HG03095 (cell line): ENCODE measurements around the gene CEP164.

Experiments used
- ATAC-seq: cut with Tn5 transposase; IDR thresholded peaks from one replicate; pipeline ENCODE4 v1.9.1; 2021; ENCODE audit warnings: moderate library complexity; ENCODE audit not compliant: unreplicated experiment

Gene CEP164

GRCh38 chr11:117327567-117328374, at the start of gene CEP164:
Gene CEP164 (plus strand): TSS chr11:117327854. CDS start chr11:117338587, 10,733 bp downstream.
- peak; percentile 94 for ATAC-seq

DNA sequence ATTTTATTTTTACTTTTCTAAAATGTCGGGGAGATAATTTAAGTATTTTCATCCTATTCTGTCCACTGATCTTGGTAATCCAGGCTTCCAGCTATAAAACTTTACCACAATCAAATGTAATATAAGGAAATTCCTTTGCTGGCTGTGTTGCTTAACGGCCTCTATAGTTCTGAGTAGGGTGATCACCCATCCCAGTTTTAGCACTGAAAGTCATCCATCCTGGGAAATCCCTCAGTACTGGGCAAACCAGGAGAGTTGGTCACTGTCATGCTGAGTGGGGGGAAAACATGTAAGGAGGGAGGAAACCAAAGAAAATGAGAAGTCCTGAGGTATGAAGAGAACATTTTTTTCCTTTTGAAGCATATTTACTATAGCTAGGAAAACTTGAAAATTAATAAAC, 49.3 kb upstream of the CEP164 start:
- no peak for ATAC-seq

GRCh38 chr11:117279711-117280376, 47.8 kb upstream of the CEP164 start:
- ATAC-seq, result no peak

DNA sequence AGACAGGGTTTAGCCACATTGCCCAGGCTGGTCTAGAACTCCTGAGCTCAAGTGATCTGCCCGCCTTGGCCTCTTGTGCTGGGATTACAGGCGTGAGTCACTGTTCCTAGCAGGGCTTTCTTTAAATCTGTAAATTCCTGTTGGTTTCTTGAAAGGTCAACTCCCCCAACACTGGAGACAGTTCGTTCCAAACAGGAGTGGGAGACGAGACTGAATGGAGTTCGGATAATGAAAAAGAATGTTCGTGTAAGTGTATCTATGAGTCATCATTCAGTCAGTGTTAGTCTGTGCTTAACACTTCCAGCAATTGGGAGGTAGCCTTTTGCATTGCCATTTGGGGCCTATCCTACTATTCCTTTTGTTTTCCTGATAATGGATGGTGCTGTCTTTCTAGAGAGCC, 46.5 kb upstream of the CEP164 start:
- no peak for ATAC-seq

GRCh38 chr11:117281869-117282268, 45.8 kb upstream of the CEP164 start:
- ATAC-seq, result no peak

DNA sequence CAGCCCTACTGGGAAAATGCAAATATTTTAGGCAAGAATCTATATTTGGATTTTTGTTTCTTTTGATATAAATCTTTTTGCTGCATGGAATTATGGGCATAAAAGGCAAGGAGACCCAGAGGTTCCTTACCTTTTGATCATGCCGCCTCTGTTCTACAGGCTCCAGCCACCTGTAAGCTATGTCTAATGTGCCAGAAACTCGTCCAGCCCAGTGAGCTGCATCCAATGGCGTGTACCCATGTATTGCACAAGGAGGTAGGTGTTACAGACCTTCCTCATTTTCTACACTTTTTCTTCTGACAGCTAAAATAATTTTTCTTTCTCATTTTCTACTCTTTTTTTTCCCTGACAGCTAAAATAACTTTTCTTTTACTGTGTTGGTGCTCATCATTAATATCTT, 44.7 kb upstream of the CEP164 start:
- ATAC-seq, result no peak

- no peak for ATAC-seq
Observed at GRCh38 chr11:117284053-117284452, 43.6 kb upstream of the CEP164 start.

GRCh38 chr11:117286588-117286987, 41.1 kb upstream of the CEP164 start:
- no peak for ATAC-seq

GRCh38 chr11:117287668-117288067, 40.0 kb upstream of the CEP164 start:
- ATAC-seq, result no peak

GRCh38 chr11:117289795-117290194, 37.9 kb upstream of the CEP164 start:
- ATAC-seq, result no peak

GRCh38 chr11:117290809-117291396, 36.8 kb upstream of the CEP164 start, which contains the start of gene BACE1-AS:
Gene BACE1-AS (plus strand): TSS chr11:117291346.
- no peak for ATAC-seq

- no peak for ATAC-seq
Observed at GRCh38 chr11:117292616-117293015, 35.0 kb upstream of the CEP164 start.

- no peak for ATAC-seq
Observed at GRCh38 chr11:117295438-117296137, 32.1 kb upstream of the CEP164 start.

DNA sequence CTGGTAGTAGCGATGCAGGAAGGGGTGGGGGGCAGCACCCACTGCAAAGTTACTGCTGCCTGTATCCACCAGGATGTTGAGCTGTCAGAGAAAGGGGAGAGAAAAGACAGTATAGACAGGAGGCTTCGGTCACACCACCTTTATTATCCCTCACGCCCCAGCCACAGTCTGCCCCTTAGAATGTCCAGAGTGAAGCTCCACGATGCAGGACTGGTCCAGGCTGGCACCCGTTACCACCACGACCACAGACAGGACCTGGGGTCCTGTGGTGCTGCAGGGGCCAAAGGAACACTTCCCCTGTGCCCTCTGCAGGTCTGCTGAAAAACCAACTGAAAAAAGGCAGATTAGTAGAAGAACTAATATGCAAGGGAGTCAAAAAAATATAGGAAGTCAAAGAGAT, 30.8 kb upstream of the CEP164 start:
- ATAC-seq, result no peak

GRCh38 chr11:117298195-117298594, 29.5 kb upstream of the CEP164 start:
- no peak for ATAC-seq

DNA sequence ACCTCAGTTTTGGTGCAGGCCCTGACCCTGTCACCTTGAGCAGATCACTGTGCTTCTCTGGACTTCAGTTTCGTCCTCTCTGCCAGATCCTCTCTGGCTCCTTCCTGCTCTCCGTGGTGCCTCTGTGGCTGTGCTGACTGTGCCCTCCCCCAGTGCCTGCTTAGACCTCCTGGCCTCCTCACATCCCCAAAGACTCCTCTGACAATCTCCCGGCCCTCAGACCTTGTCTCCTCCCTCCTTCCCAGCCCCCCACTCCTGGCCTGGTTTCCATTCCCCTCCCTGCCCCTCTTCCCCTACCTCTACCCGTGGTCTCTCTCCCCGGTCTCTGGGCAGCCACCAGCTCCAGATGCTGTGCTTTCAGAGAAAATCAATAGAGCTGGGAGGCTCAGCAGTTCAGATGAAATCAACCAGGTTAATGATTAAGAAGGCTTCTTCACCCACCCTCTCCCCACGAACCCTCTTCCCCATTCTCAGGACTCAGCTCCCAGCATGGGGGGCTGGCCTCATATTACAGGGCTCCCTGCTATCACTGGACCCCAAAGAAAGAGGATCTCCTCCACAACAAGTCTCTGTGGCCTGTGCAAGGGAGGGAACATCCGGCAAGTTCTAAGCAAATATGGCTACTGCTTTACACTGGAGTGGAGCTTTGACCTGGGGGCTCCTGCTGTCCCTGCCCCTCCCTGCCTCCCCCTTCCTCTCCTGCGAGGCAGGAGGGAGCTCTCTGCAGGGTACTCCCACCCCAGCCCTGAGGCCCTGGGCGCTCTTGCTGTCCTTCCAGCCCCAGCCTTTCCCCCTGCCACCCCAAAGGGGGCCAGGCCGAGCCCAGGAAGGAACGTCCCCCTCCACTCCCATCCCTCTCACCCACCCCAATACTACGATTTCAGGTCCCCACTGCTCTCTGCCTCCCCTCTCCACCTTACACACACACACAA, 28.0 kb upstream of the CEP164 start:
- ATAC-seq, result no peak

GRCh38 chr11:117300283-117300663, 27.4 kb upstream of the CEP164 start:
- ATAC-seq, result no peak

GRCh38 chr11:117300773-117301172, 26.9 kb upstream of the CEP164 start:
- ATAC-seq, result no peak

GRCh38 chr11:117302228-117302627, 25.4 kb upstream of the CEP164 start:
- no peak for ATAC-seq

GRCh38 chr11:117303101-117303500, 24.6 kb upstream of the CEP164 start:
- no peak for ATAC-seq
